Measurements from ENCODE around the gene ABTB1.

The ABTB1 gene

DNA sequence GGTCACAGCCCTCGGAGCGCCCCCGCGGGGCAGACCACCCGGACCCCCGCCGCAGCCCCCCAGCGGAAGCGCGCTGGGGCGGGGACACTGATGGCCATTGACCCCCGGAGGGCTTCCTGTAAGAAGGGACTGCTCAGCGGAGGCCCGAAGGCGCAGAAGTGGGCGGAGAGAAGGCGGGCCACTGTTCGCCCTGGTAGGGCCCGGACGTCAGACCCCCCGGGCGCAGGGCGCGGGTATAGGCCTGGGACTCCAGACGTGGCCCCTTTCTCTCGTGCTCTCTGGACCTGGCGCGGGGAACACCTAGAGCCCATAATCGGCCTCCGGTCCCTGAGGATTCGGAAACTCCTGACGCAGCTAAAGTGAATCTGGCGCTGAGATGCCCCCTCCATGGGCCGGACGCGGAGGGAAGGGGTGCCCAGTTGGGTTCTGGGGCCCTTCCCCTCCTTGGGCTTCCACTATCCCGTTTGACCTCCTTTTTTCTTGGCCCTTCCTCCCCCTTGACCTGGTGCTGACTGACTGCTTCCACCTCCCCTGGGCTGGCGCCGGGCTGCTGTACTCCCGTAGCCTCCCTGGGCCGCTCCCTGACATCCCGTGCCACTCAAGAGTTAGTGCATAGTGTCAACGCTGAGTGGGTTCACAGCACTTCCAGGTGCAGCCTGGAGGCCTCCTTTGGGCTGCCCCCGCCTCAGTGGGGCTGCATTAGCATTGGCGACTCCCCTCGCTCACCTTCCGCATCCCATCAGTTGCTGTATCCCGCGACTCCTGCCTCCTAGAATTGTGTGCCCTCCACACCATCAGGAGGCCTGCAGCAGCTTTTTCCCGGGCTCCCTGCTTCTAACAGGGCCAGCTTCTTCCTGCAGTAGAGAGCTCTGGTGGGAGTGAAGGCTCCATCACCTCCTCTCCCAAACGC lies 694 bp downstream of the ABTB1 start:
- peak overlapping the region; percentile 64 for H4K91ac ChIP-seq (ENCODE audit: low read depth, low read length)
- no peak overlapping the region for H2BK5ac ChIP-seq (ENCODE audit: low read depth, low read length, poor library complexity)
- peak; percentile 50 to 73 for DNase-seq
- H2BK120ac ChIP-seq (ENCODE audit: insufficient read depth, low read length, poor library complexity), result peak overlapping the region; percentile 21
- peaks cover 6 to 10% of the 10 kb centered on the region in 2 experiments for H3K4me1 ChIP-seq (ENCODE audit: control insufficient read depth in 1 of 2, insufficient read depth in 2 of 2, low read length in 2 of 2)
- H3K36me3 ChIP-seq (ENCODE audit: control insufficient read depth in 1 of 2, insufficient read depth in 2 of 2, low read length in 2 of 2), result no peaks in the 10 kb centered on the region
- no peak overlapping the region for H3K14ac ChIP-seq (ENCODE audit: low read length)
- H2AK5ac ChIP-seq (ENCODE audit: low read length), result no peak overlapping the region
- no peaks in the 10 kb centered on the region for H3K79me2 ChIP-seq (ENCODE audit: control insufficient read depth, insufficient read depth, low read length, poor library complexity)
- no peak overlapping the region for H3K4ac ChIP-seq (ENCODE audit: low read depth, low read length)
- no peak overlapping the region for H3K18ac ChIP-seq (ENCODE audit: low read length)
- no peaks in the 10 kb centered on the region for H3K27me3 ChIP-seq (ENCODE audit: insufficient read depth, low read length)
- no peak overlapping the region for H3K27ac ChIP-seq (ENCODE audit: low read depth, low read length)
- no peak overlapping the region for H2BK12ac ChIP-seq (ENCODE audit: low read length)
- peaks cover 9% of the 10 kb centered on the region for H3K79me1 ChIP-seq (ENCODE audit: low read length)
- H4K12ac ChIP-seq (ENCODE audit: low read depth, low read length), result peak overlapping the region; percentile 48
- no peak overlapping the region for H3K9ac ChIP-seq (ENCODE audit: low read length)
- no CpG with 5 or more reads among the region's 51 CpGs for WGBS (ENCODE audit: extremely low coverage, insufficient coverage, insufficient read length)
- peak overlapping the region; percentile 75 for H2AFZ ChIP-seq (ENCODE audit: insufficient read depth, low read length, poor library complexity)
- H4K8ac ChIP-seq (ENCODE audit: low read depth, low read length), result peak overlapping the region; percentile 71
- H3K4me2 ChIP-seq (ENCODE audit: low read length), result peak overlapping the region; percentile 87
- no peaks in the 10 kb centered on the region for H3K9me3 ChIP-seq (ENCODE audit: insufficient read depth, low read depth, low read length)
- H3K23ac ChIP-seq (ENCODE audit: low read length), result no peak overlapping the region
- peak overlapping the region; percentile 81 for H3K4me3 ChIP-seq (ENCODE audit: low read depth, low read length)

GRCh38 chr3:127674101-127674721 lies 1.5 kb downstream of the ABTB1 start:
- no CpG with 5 or more reads among the region's 17 CpGs for WGBS (ENCODE audit: extremely low coverage, insufficient coverage, insufficient read length)
- no peak overlapping the region for H3K14ac ChIP-seq (ENCODE audit: low read length)

GRCh38 chr3:127674790-127675189 lies 2.0 kb downstream of the ABTB1 start:
- H3K4ac ChIP-seq (ENCODE audit: low read depth, low read length), result no peak overlapping the region
- WGBS (ENCODE audit: extremely low coverage, insufficient coverage, insufficient read length), result no CpG with 5 or more reads among the region's 8 CpGs

More at GRCh38 chr3:127674101-127674721, 1.5 kb downstream of the ABTB1 start:
- Histone ChIP-seq H4K8ac (ENCODE audit: low read depth, low read length) (no peak overlapping the region), H2BK12ac (ENCODE audit: low read length) (no peak overlapping the region), H3K18ac (ENCODE audit: low read length) (no peak overlapping the region), H3K9me3 (ENCODE audit: insufficient read depth, low read depth, low read length) (no peaks in the 10 kb centered on the region), H4K91ac (ENCODE audit: low read depth, low read length) (no peak overlapping the region), H3K36me3 (ENCODE audit: control insufficient read depth in 1 of 2, insufficient read depth in 2 of 2, low read length in 2 of 2) (no peaks in the 10 kb centered on the region), H3K27ac (ENCODE audit: low read depth, low read length) (no peak overlapping the region), H3K4ac (ENCODE audit: low read depth, low read length) (no peak overlapping the region), H3K27me3 (ENCODE audit: insufficient read depth, low read length) (no peaks in the 10 kb centered on the region), H3K4me1 (ENCODE audit: control insufficient read depth in 1 of 2, insufficient read depth in 2 of 2, low read length in 2 of 2) (peaks cover 6 to 10% of the 10 kb centered on the region in 2 experiments), H3K23ac (ENCODE audit: low read length) (no peak overlapping the region), H3K79me1 (ENCODE audit: low read length) (peaks cover 9% of the 10 kb centered on the region), H2AK5ac (ENCODE audit: low read length) (no peak overlapping the region), H3K79me2 (ENCODE audit: control insufficient read depth, insufficient read depth, low read length, poor library complexity) (no peaks in the 10 kb centered on the region), H3K4me2 (ENCODE audit: low read length) (no peak overlapping the region), H3K9ac (ENCODE audit: low read length) (no peak overlapping the region), H3K4me3 (ENCODE audit: low read depth, low read length) (no peak overlapping the region), H2BK120ac (ENCODE audit: insufficient read depth, low read length, poor library complexity) (no peak overlapping the region), H4K12ac (ENCODE audit: low read depth, low read length) (no peak overlapping the region), H2BK5ac (ENCODE audit: low read depth, low read length, poor library complexity) (no peak overlapping the region), H2AFZ (ENCODE audit: insufficient read depth, low read length, poor library complexity) (no peak overlapping the region)
- DNase-seq, result no peak

GRCh38 chr3:127675651-127676391 lies 3.1 kb downstream of the ABTB1 start:
- H3K27ac ChIP-seq (ENCODE audit: low read depth, low read length), result no peak overlapping the region
- peaks cover 6 to 10% of the 10 kb centered on the region in 2 experiments for H3K4me1 ChIP-seq (ENCODE audit: control insufficient read depth in 1 of 2, insufficient read depth in 2 of 2, low read length in 2 of 2)
- no peak overlapping the region for H4K12ac ChIP-seq (ENCODE audit: low read depth, low read length)
- H3K14ac ChIP-seq (ENCODE audit: low read length), result no peak overlapping the region
- no peak overlapping the region for H4K91ac ChIP-seq (ENCODE audit: low read depth, low read length)
- H3K79me1 ChIP-seq (ENCODE audit: low read length), result peaks cover 9% of the 10 kb centered on the region
- H2AFZ ChIP-seq (ENCODE audit: insufficient read depth, low read length, poor library complexity), result no peak overlapping the region
- H3K23ac ChIP-seq (ENCODE audit: low read length), result no peak overlapping the region
- no peak overlapping the region for H2BK12ac ChIP-seq (ENCODE audit: low read length)
- H2BK120ac ChIP-seq (ENCODE audit: insufficient read depth, low read length, poor library complexity), result no peak overlapping the region
- H3K18ac ChIP-seq (ENCODE audit: low read length), result no peak overlapping the region
- no peak overlapping the region for H4K8ac ChIP-seq (ENCODE audit: low read depth, low read length)
- H3K36me3 ChIP-seq (ENCODE audit: control insufficient read depth in 1 of 2, insufficient read depth in 2 of 2, low read length in 2 of 2), result no peaks in the 10 kb centered on the region
- no peaks in the 10 kb centered on the region for H3K79me2 ChIP-seq (ENCODE audit: control insufficient read depth, insufficient read depth, low read length, poor library complexity)
- H3K4me3 ChIP-seq (ENCODE audit: low read depth, low read length), result no peak overlapping the region
- no peaks in the 10 kb centered on the region for H3K9me3 ChIP-seq (ENCODE audit: insufficient read depth, low read depth, low read length)
- no peak overlapping the region for H3K4me2 ChIP-seq (ENCODE audit: low read length)
- DNase-seq, result no peak
- H2AK5ac ChIP-seq (ENCODE audit: low read length), result no peak overlapping the region
- no peak overlapping the region for H3K9ac ChIP-seq (ENCODE audit: low read length)
- WGBS (ENCODE audit: extremely low coverage, insufficient coverage, insufficient read length), result no CpG with 5 or more reads among the region's 29 CpGs
- H3K27me3 ChIP-seq (ENCODE audit: insufficient read depth, low read length), result no peaks in the 10 kb centered on the region
- H3K4ac ChIP-seq (ENCODE audit: low read depth, low read length), result no peak overlapping the region
- H2BK5ac ChIP-seq (ENCODE audit: low read depth, low read length, poor library complexity), result no peak overlapping the region

More at GRCh38 chr3:127674790-127675189, 2.0 kb downstream of the ABTB1 start:
- Histone ChIP-seq H3K9me3 (ENCODE audit: insufficient read depth, low read depth, low read length) (no peaks in the 10 kb centered on the region), H3K18ac (ENCODE audit: low read length) (no peak overlapping the region), H3K4me2 (ENCODE audit: low read length) (no peak overlapping the region), H2BK5ac (ENCODE audit: low read depth, low read length, poor library complexity) (no peak overlapping the region), H3K36me3 (ENCODE audit: control insufficient read depth in 1 of 2, insufficient read depth in 2 of 2, low read length in 2 of 2) (no peaks in the 10 kb centered on the region), H4K8ac (ENCODE audit: low read depth, low read length) (no peak overlapping the region), H2AK5ac (ENCODE audit: low read length) (no peak overlapping the region), H4K12ac (ENCODE audit: low read depth, low read length) (no peak overlapping the region), H2BK12ac (ENCODE audit: low read length) (no peak overlapping the region), H3K27me3 (ENCODE audit: insufficient read depth, low read length) (no peaks in the 10 kb centered on the region), H2BK120ac (ENCODE audit: insufficient read depth, low read length, poor library complexity) (no peak overlapping the region), H2AFZ (ENCODE audit: insufficient read depth, low read length, poor library complexity) (no peak overlapping the region), H3K9ac (ENCODE audit: low read length) (no peak overlapping the region), H3K4me3 (ENCODE audit: low read depth, low read length) (no peak overlapping the region), H3K23ac (ENCODE audit: low read length) (no peak overlapping the region), H4K91ac (ENCODE audit: low read depth, low read length) (no peak overlapping the region), H3K79me2 (ENCODE audit: control insufficient read depth, insufficient read depth, low read length, poor library complexity) (no peaks in the 10 kb centered on the region), H3K79me1 (ENCODE audit: low read length) (peaks cover 9% of the 10 kb centered on the region), H3K4me1 (ENCODE audit: control insufficient read depth in 1 of 2, insufficient read depth in 2 of 2, low read length in 2 of 2) (peaks cover 6 to 10% of the 10 kb centered on the region in 2 experiments), H3K27ac (ENCODE audit: low read depth, low read length) (no peak overlapping the region), H3K14ac (ENCODE audit: low read length) (no peak overlapping the region)
- DNase-seq, result no peak

Measured in trophoblast cell (in vitro differentiated cells and primary cell).